ENCODE results near the gene GRB2. TPM values are rescaled to one million over a fixed set of nuclear protein-coding genes. Genes with fewer than 3 reads are reported as not detected.
A peak's percentile ranks its signal among the peaks of the same experiment; 100 is the strongest.

The GRB2 gene
- total and polyA plus RNA-seq, 5 donors from 2014 or later: 131 to 152 (median 141) TPM

GRCh38 chr17:75339971-75340370, 65.5 kb downstream of the GRB2 start:
- no peaks in the 10 kb centered on the region for H3K36me3 ChIP-seq (ENCODE audit: control insufficient read depth, insufficient read depth, low read length)
- no peaks in the 10 kb centered on the region for H3K27me3 ChIP-seq (ENCODE audit: control insufficient read depth, insufficient read depth, low read length)
- peak overlapping the region; percentile 66 for H3K27ac ChIP-seq (ENCODE audit: insufficient read depth, low read length, poor library complexity, severe bottlenecking)
- peaks cover 6% of the 10 kb centered on the region for H3K36me3 Mint-ChIP-seq
- no peaks in the 10 kb centered on the region for H3K9me3 Mint-ChIP-seq
- H3K27ac Mint-ChIP-seq: peak overlapping the region; percentile 52 to 96 (median 85)
- peak overlapping the region; percentile 17 for H3K4me3 ChIP-seq (ENCODE audit: low read depth, low read length)
- H3K27me3 Mint-ChIP-seq: no peaks in the 10 kb centered on the region
- H3K4me1 ChIP-seq (ENCODE audit: control insufficient read depth, insufficient read depth, low read length, poor library complexity, severe bottlenecking): peaks cover 90% of the 10 kb centered on the region
- peaks cover 37 to 89% (median 70%) of the 10 kb centered on the region in 4 donors for H3K4me1 Mint-ChIP-seq
- no peaks in the 10 kb centered on the region for H3K9me3 ChIP-seq (ENCODE audit: control insufficient read depth in 2 of 2, low read length in 2 of 2)
- ATAC-seq (ENCODE audit: low read depth in 2 of 2): no peak
- no peak for DNase-seq
- H3K4me3 Mint-ChIP-seq: peak overlapping the region; percentile 49 to 93 (median 72)

DNA sequence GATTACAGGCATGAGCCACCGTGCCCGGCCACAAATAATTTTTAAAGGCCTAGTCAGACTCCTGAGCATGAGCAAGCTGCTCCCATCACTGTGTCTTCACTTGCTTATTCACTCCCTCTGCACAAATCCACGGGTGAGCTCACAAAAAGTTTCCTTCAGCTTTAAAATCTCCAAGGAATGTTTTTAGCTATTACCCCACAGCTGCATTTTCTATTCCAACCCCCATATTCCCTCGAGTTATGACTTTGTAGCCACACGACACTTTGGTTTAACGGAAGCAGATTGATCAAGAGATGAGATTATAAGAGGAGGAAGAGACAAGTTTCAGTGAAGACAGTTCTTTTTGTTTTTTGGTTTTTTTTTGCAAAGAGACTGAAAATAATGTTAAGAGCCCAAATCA, 67.1 kb downstream of the GRB2 start:
- Mint-ChIP-seq H3K36me3 (peaks cover 6% of the 10 kb centered on the region), H3K9me3 (no peaks in the 10 kb centered on the region), H3K27me3 (no peaks in the 10 kb centered on the region), H3K4me3 (peak overlapping the region; percentile 47 to 93 (median 79)), H3K27ac (peak overlapping the region; percentile 85 to 96 (median 91)), H3K4me1 (peaks cover 32 to 84% (median 67%) of the 10 kb centered on the region in 4 donors)
- H3K36me3 ChIP-seq (ENCODE audit: control insufficient read depth, insufficient read depth, low read length): no peaks in the 10 kb centered on the region
- peak overlapping the region; percentile 66 for H3K27ac ChIP-seq (ENCODE audit: insufficient read depth, low read length, poor library complexity, severe bottlenecking)
- peak overlapping the region; percentile 78 for H3K4me3 ChIP-seq (ENCODE audit: low read depth, low read length)
- H3K4me1 ChIP-seq (ENCODE audit: control insufficient read depth, insufficient read depth, low read length, poor library complexity, severe bottlenecking): peaks cover 75% of the 10 kb centered on the region
- H3K9me3 ChIP-seq (ENCODE audit: control insufficient read depth in 2 of 2, low read length in 2 of 2): no peaks in the 10 kb centered on the region
- DNase-seq (peak in 2 of 3 donors; percentile 28 to 55), ATAC-seq (ENCODE audit: low read depth in 2 of 2) (peak in 1 of 2 donors; percentile 31)
- no peaks in the 10 kb centered on the region for H3K27me3 ChIP-seq (ENCODE audit: control insufficient read depth, insufficient read depth, low read length)

DNA sequence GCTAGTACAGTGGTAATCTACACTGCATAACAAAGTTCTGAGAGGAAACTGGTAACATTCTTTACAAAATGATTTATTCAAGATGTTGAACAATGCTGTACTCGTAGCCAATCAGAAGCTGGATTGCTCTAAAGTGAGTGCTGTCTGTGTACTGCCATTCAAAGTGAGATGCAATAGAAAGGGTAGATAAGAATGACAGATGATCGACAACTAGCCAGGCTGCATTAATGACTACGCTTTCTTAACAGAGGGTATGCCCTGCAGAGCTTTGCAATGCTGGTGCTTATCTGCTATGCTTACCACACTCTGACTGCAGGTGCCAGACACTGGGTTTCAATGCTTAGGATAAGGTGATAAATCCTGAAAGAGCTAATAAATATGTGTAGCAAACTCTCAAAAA, 70.2 kb downstream of the GRB2 start:
- H3K4me1 ChIP-seq (ENCODE audit: control insufficient read depth, insufficient read depth, low read length, poor library complexity, severe bottlenecking): peaks cover 46% of the 10 kb centered on the region
- no peaks in the 10 kb centered on the region for H3K9me3 ChIP-seq (ENCODE audit: control insufficient read depth in 2 of 2, low read length in 2 of 2)
- H3K27me3 ChIP-seq (ENCODE audit: control insufficient read depth, insufficient read depth, low read length): no peaks in the 10 kb centered on the region
- no peaks in the 10 kb centered on the region for H3K27me3 Mint-ChIP-seq
- no peaks in the 10 kb centered on the region for H3K9me3 Mint-ChIP-seq
- H3K27ac Mint-ChIP-seq: peak overlapping the region; percentile 32 to 91 (median 44)
- H3K4me3 Mint-ChIP-seq: peak overlapping the region in 1 of 4 donors; percentile 2
- DNase-seq (no peak), ATAC-seq (ENCODE audit: low read depth in 2 of 2) (no peak)
- peaks cover 3% of the 10 kb centered on the region for H3K36me3 Mint-ChIP-seq
- no peak overlapping the region for H3K4me3 ChIP-seq (ENCODE audit: low read depth, low read length)
- no peak overlapping the region for H3K27ac ChIP-seq (ENCODE audit: insufficient read depth, low read length, poor library complexity, severe bottlenecking)
- peaks cover 37 to 82% (median 61%) of the 10 kb centered on the region in 4 donors for H3K4me1 Mint-ChIP-seq
- H3K36me3 ChIP-seq (ENCODE audit: control insufficient read depth, insufficient read depth, low read length): peaks cover 19% of the 10 kb centered on the region

- H3K9me3 ChIP-seq (ENCODE audit: control insufficient read depth in 2 of 2, low read length in 2 of 2): no peaks in the 10 kb centered on the region
- H3K4me3 Mint-ChIP-seq: no peak overlapping the region
- H3K27ac Mint-ChIP-seq: peak overlapping the region in 1 of 3 donors; percentile 91
- peaks cover 40% of the 10 kb centered on the region for H3K4me1 ChIP-seq (ENCODE audit: control insufficient read depth, insufficient read depth, low read length, poor library complexity, severe bottlenecking)
- H3K36me3 Mint-ChIP-seq: peaks cover 3% of the 10 kb centered on the region
- H3K27ac ChIP-seq (ENCODE audit: insufficient read depth, low read length, poor library complexity, severe bottlenecking): peak overlapping the region; percentile 6
- no peak overlapping the region for H3K4me3 ChIP-seq (ENCODE audit: low read depth, low read length)
- H3K27me3 Mint-ChIP-seq: no peaks in the 10 kb centered on the region
- no peak for DNase-seq
- peaks cover 19% of the 10 kb centered on the region for H3K36me3 ChIP-seq (ENCODE audit: control insufficient read depth, insufficient read depth, low read length)
- H3K4me1 Mint-ChIP-seq: peaks cover 32 to 78% (median 56%) of the 10 kb centered on the region in 4 donors
- H3K9me3 Mint-ChIP-seq: no peaks in the 10 kb centered on the region
- no peak for ATAC-seq (ENCODE audit: low read depth in 2 of 2)
- H3K27me3 ChIP-seq (ENCODE audit: control insufficient read depth, insufficient read depth, low read length): no peaks in the 10 kb centered on the region
Measured at GRCh38 chr17:75334723-75335122, 70.8 kb downstream of the GRB2 start.

DNA sequence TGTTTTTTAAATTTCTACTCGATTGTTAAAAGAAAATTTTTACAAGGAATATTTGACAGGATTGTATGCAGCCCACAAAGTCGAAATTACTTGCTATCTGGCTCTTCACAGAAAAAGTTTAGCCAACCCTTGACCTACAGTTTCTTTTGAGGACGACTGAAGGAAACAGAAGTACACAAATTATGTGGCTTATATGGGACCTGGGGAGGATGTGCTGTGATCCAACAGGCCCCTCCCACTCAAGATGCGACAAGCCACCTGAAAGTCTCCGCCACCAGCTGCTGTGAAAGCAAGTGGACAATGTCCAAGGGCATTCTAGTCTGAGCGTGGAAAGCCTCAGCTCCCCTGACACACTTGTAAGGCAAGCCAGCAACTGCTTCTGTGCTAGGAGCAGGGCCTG, 73.8 kb downstream of the GRB2 start:
- H3K27me3 ChIP-seq (ENCODE audit: control insufficient read depth, insufficient read depth, low read length): no peaks in the 10 kb centered on the region
- H3K27ac Mint-ChIP-seq: no peak overlapping the region
- peaks cover 3% of the 10 kb centered on the region for H3K36me3 Mint-ChIP-seq
- peaks cover 22 to 65% (median 42%) of the 10 kb centered on the region in 4 donors for H3K4me1 Mint-ChIP-seq
- peak overlapping the region in 1 of 4 donors; percentile 73 for H3K4me3 Mint-ChIP-seq
- peaks cover 23% of the 10 kb centered on the region for H3K36me3 ChIP-seq (ENCODE audit: control insufficient read depth, insufficient read depth, low read length)
- H3K4me3 ChIP-seq (ENCODE audit: low read depth, low read length): no peak overlapping the region
- no peak overlapping the region for H3K27ac ChIP-seq (ENCODE audit: insufficient read depth, low read length, poor library complexity, severe bottlenecking)
- ATAC-seq (ENCODE audit: low read depth in 2 of 2) (no peak), DNase-seq (no peak)
- H3K27me3 Mint-ChIP-seq: no peaks in the 10 kb centered on the region
- H3K9me3 ChIP-seq (ENCODE audit: control insufficient read depth in 2 of 2, low read length in 2 of 2): no peaks in the 10 kb centered on the region
- H3K4me1 ChIP-seq (ENCODE audit: control insufficient read depth, insufficient read depth, low read length, poor library complexity, severe bottlenecking): peaks cover 15% of the 10 kb centered on the region
- no peaks in the 10 kb centered on the region for H3K9me3 Mint-ChIP-seq

DNA sequence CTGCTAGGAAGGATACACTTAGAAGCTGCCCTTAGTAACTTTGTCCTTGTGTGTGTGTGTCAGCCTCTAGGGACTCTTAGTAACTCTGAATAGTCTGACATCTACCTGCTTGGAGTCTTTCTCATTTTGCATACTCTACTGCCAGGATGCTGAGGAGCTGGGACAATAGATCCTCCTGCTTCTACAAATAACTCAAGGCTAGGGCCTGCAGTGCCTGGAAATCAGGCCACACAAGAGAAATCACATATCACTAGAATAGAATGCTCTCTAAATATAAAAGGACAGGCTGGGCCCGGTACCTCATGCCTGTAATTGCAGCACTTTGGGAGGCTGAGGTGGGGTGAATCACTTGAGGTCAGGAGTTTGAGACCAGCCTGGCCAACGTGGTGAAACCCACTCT, 77.7 kb downstream of the GRB2 start:
- Histone ChIP-seq H3K4me3 (ENCODE audit: low read depth, low read length) (no peak overlapping the region), H3K36me3 (ENCODE audit: control insufficient read depth, insufficient read depth, low read length) (peaks cover 38% of the 10 kb centered on the region), H3K27me3 (ENCODE audit: control insufficient read depth, insufficient read depth, low read length) (no peaks in the 10 kb centered on the region), H3K4me1 (ENCODE audit: control insufficient read depth, insufficient read depth, low read length, poor library complexity, severe bottlenecking) (peaks cover 4% of the 10 kb centered on the region), H3K27ac (ENCODE audit: insufficient read depth, low read length, poor library complexity, severe bottlenecking) (no peak overlapping the region), H3K9me3 (ENCODE audit: control insufficient read depth in 2 of 2, low read length in 2 of 2) (no peaks in the 10 kb centered on the region)
- Mint-ChIP-seq H3K36me3 (peaks cover 9% of the 10 kb centered on the region), H3K4me1 (peaks cover 15 to 47% (median 30%) of the 10 kb centered on the region in 4 donors), H3K27ac (peak overlapping the region in 2 of 3 donors; percentile 25 to 82), H3K27me3 (no peaks in the 10 kb centered on the region), H3K9me3 (no peaks in the 10 kb centered on the region), H3K4me3 (no peak overlapping the region)
- ATAC-seq (ENCODE audit: low read depth in 2 of 2): no peak
- DNase-seq: no peak

DNA sequence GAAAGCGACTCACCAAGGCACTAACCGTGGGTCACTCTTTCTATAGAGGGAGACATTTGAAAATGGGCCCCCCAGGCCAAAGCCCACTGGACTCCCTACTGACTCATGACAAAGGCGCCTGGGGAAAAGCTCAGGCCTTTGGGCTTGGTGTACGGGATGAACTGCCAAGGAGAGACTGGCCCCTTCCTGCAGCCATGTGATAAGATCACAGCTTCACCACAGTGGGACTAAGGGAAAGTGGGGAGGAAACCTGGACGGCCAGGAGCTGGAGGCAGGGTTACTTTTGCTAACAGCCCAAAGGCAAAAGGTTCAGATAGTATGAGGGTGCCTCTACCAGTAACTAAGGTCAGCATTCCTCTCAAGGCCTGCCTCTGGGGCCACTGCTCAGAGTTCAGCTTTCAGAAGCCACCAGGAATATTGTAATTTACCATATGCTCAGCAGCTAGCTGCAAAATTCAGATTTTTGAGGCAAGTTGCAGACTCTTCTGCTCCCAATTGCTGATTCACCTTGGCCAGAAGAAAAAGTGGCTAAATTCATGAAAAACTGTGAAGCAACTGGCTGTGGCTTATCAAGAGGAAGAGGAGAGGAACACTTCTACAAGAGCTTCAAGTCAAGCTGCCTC, 79.1 kb downstream of the GRB2 start:
- Histone ChIP-seq H3K27ac (ENCODE audit: insufficient read depth, low read length, poor library complexity, severe bottlenecking) (no peak overlapping the region), H3K4me3 (ENCODE audit: low read depth, low read length) (no peak overlapping the region), H3K27me3 (ENCODE audit: control insufficient read depth, insufficient read depth, low read length) (no peaks in the 10 kb centered on the region), H3K36me3 (ENCODE audit: control insufficient read depth, insufficient read depth, low read length) (peaks cover 35% of the 10 kb centered on the region), H3K4me1 (ENCODE audit: control insufficient read depth, insufficient read depth, low read length, poor library complexity, severe bottlenecking) (peaks cover 4% of the 10 kb centered on the region), H3K9me3 (ENCODE audit: control insufficient read depth in 2 of 2, low read length in 2 of 2) (no peaks in the 10 kb centered on the region)
- H3K27ac Mint-ChIP-seq: peak overlapping the region; percentile 18 to 67 (median 47)
- no peak for ATAC-seq (ENCODE audit: low read depth in 2 of 2)
- no peaks in the 10 kb centered on the region for H3K27me3 Mint-ChIP-seq
- DNase-seq: no peak
- no peaks in the 10 kb centered on the region for H3K9me3 Mint-ChIP-seq
- H3K4me1 Mint-ChIP-seq: peaks cover 5 to 34% (median 22%) of the 10 kb centered on the region in 4 donors
- H3K36me3 Mint-ChIP-seq: peaks cover 5% of the 10 kb centered on the region
- no peak overlapping the region for H3K4me3 Mint-ChIP-seq

GRCh38 chr17:75325827-75326225, 79.7 kb downstream of the GRB2 start:
- H3K9me3 ChIP-seq (ENCODE audit: control insufficient read depth in 2 of 2, low read length in 2 of 2): no peaks in the 10 kb centered on the region
- ATAC-seq (ENCODE audit: low read depth in 2 of 2) (no peak), DNase-seq (no peak)
- H3K27ac ChIP-seq (ENCODE audit: insufficient read depth, low read length, poor library complexity, severe bottlenecking): no peak overlapping the region
- no peaks in the 10 kb centered on the region for H3K27me3 ChIP-seq (ENCODE audit: control insufficient read depth, insufficient read depth, low read length)
- peaks cover 4% of the 10 kb centered on the region for H3K4me1 ChIP-seq (ENCODE audit: control insufficient read depth, insufficient read depth, low read length, poor library complexity, severe bottlenecking)
- Mint-ChIP-seq H3K4me3 (no peak overlapping the region), H3K36me3 (peaks cover 5% of the 10 kb centered on the region), H3K27me3 (no peaks in the 10 kb centered on the region), H3K27ac (peak overlapping the region in 2 of 3 donors; percentile 47 to 67), H3K4me1 (peaks cover 5 to 29% (median 21%) of the 10 kb centered on the region in 4 donors), H3K9me3 (no peaks in the 10 kb centered on the region)
- H3K4me3 ChIP-seq (ENCODE audit: low read depth, low read length): no peak overlapping the region
- peaks cover 35% of the 10 kb centered on the region for H3K36me3 ChIP-seq (ENCODE audit: control insufficient read depth, insufficient read depth, low read length)

Measured in CD4-positive, CD25-positive, alpha-beta regulatory T cell (primary cell).